GM12801 (cell line): ENCODE results near the gene IDH1.

ENCODE experiments used
- CTCF ChIP-seq: IDR thresholded peaks from one replicate; pipeline ENCODE4 v1.5.1; 2011; ENCODE audit warnings: control low read depth; ENCODE audit not compliant: insufficient read length; ENCODE audit errors: extremely low read depth

IDH1 gene

GRCh38 chr2:208254871-208255556 is at the start of gene IDH1:
TSS of gene IDH1 (minus strand) at chr2:208255071. CDS start at chr2:208251551, 3,520 bp downstream.
- no peak for TF ChIP-seq CTCF

- no peak for TF ChIP-seq CTCF
Measured at GRCh38 chr2:208304157-208304556, 49.3 kb upstream of the IDH1 start.

- no peak for TF ChIP-seq CTCF
Measured at GRCh38 chr2:208300847-208301618, 46.2 kb upstream of the IDH1 start.

GRCh38 chr2:208297961-208298360 is 43.1 kb upstream of the IDH1 start:
- no peak for TF ChIP-seq CTCF

- TF ChIP-seq CTCF, result no peak
Measured at GRCh38 chr2:208296610-208297009, 41.7 kb upstream of the IDH1 start.

GRCh38 chr2:208295834-208296233 is 41.0 kb upstream of the IDH1 start:
- no peak for TF ChIP-seq CTCF

- TF ChIP-seq CTCF, result no peak
Measured at GRCh38 chr2:208294482-208295024, 39.7 kb upstream of the IDH1 start.
